Measurements from ENCODE around the gene FAF1.

FAF1 gene

DNA sequence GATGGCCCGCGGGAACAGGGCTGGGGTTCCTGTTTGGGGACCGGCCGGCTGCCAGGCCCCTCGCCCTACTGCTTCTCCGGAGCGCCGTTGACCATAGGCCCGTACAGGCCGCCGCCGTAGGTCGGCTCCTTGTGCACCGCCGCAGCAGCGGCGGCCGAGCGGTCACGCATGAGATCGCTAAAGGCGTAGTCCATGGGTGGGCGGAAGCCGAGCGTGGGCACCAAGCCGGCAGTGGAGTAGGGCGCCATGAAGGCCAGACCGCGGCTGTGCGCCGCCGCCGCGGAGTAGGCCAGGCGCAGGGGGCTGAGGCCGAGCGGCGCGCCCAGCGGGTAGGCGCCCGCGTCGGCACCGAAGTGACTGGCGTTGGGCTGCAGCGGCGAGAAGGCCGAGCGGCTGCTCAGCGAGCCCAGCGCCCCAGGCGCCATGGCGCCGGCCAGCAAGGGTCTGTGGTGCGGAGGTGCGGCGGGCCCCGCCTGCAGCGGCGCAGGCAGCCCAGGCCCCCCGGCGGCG lies 541.4 kb downstream of the FAF1 start:
- no peaks in the 10 kb centered on the region for H3F3A ChIP-seq (ENCODE audit: control insufficient read depth, insufficient read depth)
- no peak overlapping the region for H3K4me3 ChIP-seq (ENCODE audit: low read length)
- no peaks in the 10 kb centered on the region for H3K9me2 ChIP-seq (replicated peaks; ENCODE audit: control insufficient read depth, low read length)
- no peak overlapping the region for H3K27ac ChIP-seq (ENCODE audit: low read depth, low read length)
- H3K4me2 ChIP-seq (ENCODE audit: low read length), result no peak overlapping the region
- H3K36me3 ChIP-seq (ENCODE audit: control insufficient read depth, low read length), result no peaks in the 10 kb centered on the region
- H3K79me2 ChIP-seq (ENCODE audit: control insufficient read depth, low read length), result no peaks in the 10 kb centered on the region
- TF ChIP-seq EZH2phosphoT487 (IDR thresholded peaks at IDR 0.05; ENCODE audit: borderline replicate concordance, low read length), result no peak
- TF ChIP-seq, protein P1, sequence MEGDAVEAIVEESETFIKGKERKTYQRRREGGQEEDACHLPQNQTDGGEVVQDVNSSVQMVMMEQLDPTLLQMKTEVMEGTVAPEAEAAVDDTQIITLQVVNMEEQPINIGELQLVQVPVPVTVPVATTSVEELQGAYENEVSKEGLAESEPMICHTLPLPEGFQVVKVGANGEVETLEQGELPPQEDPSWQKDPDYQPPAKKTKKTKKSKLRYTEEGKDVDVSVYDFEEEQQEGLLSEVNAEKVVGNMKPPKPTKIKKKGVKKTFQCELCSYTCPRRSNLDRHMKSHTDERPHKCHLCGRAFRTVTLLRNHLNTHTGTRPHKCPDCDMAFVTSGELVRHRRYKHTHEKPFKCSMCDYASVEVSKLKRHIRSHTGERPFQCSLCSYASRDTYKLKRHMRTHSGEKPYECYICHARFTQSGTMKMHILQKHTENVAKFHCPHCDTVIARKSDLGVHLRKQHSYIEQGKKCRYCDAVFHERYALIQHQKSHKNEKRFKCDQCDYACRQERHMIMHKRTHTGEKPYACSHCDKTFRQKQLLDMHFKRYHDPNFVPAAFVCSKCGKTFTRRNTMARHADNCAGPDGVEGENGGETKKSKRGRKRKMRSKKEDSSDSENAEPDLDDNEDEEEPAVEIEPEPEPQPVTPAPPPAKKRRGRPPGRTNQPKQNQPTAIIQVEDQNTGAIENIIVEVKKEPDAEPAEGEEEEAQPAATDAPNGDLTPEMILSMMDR (IDR thresholded peaks at IDR 0.05; ENCODE audit: low read depth, low read length, poor library complexity, severe bottlenecking), result no peak
- H4K20me1 ChIP-seq (ENCODE audit: control insufficient read depth, insufficient read depth, low read depth, low read length), result no peaks in the 10 kb centered on the region
- no peaks in the 10 kb centered on the region for H3K27me3 ChIP-seq (ENCODE audit: control insufficient read depth, low read length)
- H3K4me1 ChIP-seq (ENCODE audit: control insufficient read depth, low read length), result no peaks in the 10 kb centered on the region
- H3K9me3 ChIP-seq (ENCODE audit: control insufficient read depth, insufficient read depth, low read length), result peaks cover 4% of the 10 kb centered on the region; the same call in 1 of the 2 replicates

DNA sequence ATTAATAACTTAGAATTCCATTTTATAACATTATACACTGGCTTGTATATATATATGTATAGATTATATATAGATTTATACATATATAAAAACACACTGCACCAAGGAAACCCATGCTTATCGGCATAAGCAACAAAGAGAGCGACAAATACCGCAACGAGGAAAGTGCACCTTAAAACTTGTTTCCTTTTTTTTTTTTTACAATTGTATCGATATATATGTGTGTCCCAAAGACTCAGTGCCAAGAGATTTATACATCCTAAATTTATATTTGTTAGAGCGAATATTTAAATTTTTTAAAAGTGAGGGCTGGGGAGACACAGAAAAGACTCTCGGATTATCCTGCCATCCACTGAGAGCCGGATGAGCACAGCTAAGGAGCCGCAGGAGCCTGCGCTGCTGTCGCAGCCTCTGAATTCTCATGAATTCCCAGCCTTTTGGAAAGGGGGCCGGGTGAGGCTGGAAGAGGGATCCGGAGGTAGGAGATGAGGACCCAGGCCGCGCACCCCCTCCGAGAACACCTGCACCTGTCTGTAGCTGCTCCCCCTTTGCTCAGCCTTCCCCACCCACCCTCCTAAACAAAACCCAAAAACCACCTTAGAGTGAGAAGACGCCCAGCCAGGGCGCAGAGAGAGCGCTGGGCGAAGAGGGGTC lies 542.0 kb downstream of the FAF1 start:
- Histone ChIP-seq H3K4me2 (ENCODE audit: low read length) (no peak overlapping the region), H3K36me3 (ENCODE audit: control insufficient read depth, low read length) (no peaks in the 10 kb centered on the region), H3K9me2 (replicated peaks; ENCODE audit: control insufficient read depth, low read length) (no peaks in the 10 kb centered on the region), H3K27ac (ENCODE audit: low read depth, low read length) (no peak overlapping the region), H3K27me3 (ENCODE audit: control insufficient read depth, low read length) (no peaks in the 10 kb centered on the region), H3K79me2 (ENCODE audit: control insufficient read depth, low read length) (no peaks in the 10 kb centered on the region), H3K4me3 (ENCODE audit: low read length) (no peak overlapping the region), H3K4me1 (ENCODE audit: control insufficient read depth, low read length) (no peaks in the 10 kb centered on the region), H3K9me3 (ENCODE audit: control insufficient read depth, insufficient read depth, low read length) (peaks cover 4% of the 10 kb centered on the region; the same call in 1 of the 2 replicates), H4K20me1 (ENCODE audit: control insufficient read depth, insufficient read depth, low read depth, low read length) (no peaks in the 10 kb centered on the region), H3F3A (ENCODE audit: control insufficient read depth, insufficient read depth) (no peaks in the 10 kb centered on the region)
- TF ChIP-seq EZH2phosphoT487 (IDR thresholded peaks at IDR 0.05; ENCODE audit: borderline replicate concordance, low read length), result no peak
- TF ChIP-seq, protein P1 (IDR thresholded peaks at IDR 0.05; ENCODE audit: low read depth, low read length, poor library complexity, severe bottlenecking), result no peak

DNA sequence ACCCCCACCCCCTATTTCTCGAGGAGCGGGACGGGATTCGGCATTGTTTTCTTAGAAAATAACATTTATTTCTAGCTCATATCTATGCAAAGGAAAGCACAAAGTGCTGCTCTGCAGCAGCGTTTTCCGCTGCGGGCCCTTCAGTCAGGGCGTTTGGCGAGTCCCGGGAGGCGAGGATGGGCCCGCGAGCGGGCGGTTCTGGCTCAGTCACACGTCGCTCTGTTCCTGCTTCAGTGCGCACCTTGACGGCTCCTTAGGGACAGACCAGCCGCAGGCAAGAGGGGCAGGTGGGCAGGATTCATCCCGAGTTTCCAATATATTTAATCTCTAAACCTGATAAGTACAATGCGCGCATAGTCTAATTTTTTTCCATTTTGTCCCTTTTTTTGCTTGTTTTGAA lies 542.6 kb downstream of the FAF1 start:
- Histone ChIP-seq H3K27ac (ENCODE audit: low read depth, low read length) (no peak overlapping the region), H3K27me3 (ENCODE audit: control insufficient read depth, low read length) (no peaks in the 10 kb centered on the region), H3K36me3 (ENCODE audit: control insufficient read depth, low read length) (no peaks in the 10 kb centered on the region), H3K4me3 (ENCODE audit: low read length) (no peak overlapping the region), H3K4me2 (ENCODE audit: low read length) (no peak overlapping the region), H3K9me3 (ENCODE audit: control insufficient read depth, insufficient read depth, low read length) (peaks cover 4% of the 10 kb centered on the region; the same call in 1 of the 2 replicates), H3K9me2 (replicated peaks; ENCODE audit: control insufficient read depth, low read length) (no peaks in the 10 kb centered on the region), H3F3A (ENCODE audit: control insufficient read depth, insufficient read depth) (no peaks in the 10 kb centered on the region), H3K79me2 (ENCODE audit: control insufficient read depth, low read length) (no peaks in the 10 kb centered on the region), H4K20me1 (ENCODE audit: control insufficient read depth, insufficient read depth, low read depth, low read length) (no peaks in the 10 kb centered on the region), H3K4me1 (ENCODE audit: control insufficient read depth, low read length) (no peaks in the 10 kb centered on the region)
- TF ChIP-seq EZH2phosphoT487 (IDR thresholded peaks at IDR 0.05; ENCODE audit: borderline replicate concordance, low read length), result no peak
- TF ChIP-seq, protein P1 (IDR thresholded peaks at IDR 0.05; ENCODE audit: low read depth, low read length, poor library complexity, severe bottlenecking), result no peak

Measured in DOHH2 (cell line).